Skeletal muscle tissue (tissue), 4 donors: ENCODE measurements around the gene USP36. TPM values are rescaled to one million over a fixed set of nuclear protein-coding genes. Genes with fewer than 3 reads are reported as not detected.

Experiments
- H3K27ac ChIP-seq: one replicate; pipeline ENCODE4 v1.7.0; 2013; ENCODE audit warnings: mild to moderate bottlenecking, low read depth, low read length, inconsistent platforms
- H3K27me3 ChIP-seq, 3 donors: one replicate each; pipeline ENCODE4 v1.7.0; 2013; ENCODE audit warnings: low read length in 3 of 3; ENCODE audit not compliant: control insufficient read depth in 3 of 3, insufficient read depth in 3 of 3
- H3K36me3 ChIP-seq, 3 donors: one replicate each; pipeline ENCODE4 v1.7.0; 2013; ENCODE audit warnings: low read length in 3 of 3; ENCODE audit not compliant: control insufficient read depth in 3 of 3, insufficient read depth in 3 of 3
- H3K4me1 ChIP-seq, 3 donors: one replicate each; pipeline ENCODE4 v1.7.0; 2013; ENCODE audit warnings: low read length in 3 of 3, mild to moderate bottlenecking in 3 of 3; ENCODE audit not compliant: control insufficient read depth in 3 of 3, insufficient read depth in 3 of 3
- H3K4me3 ChIP-seq, 3 donors: one replicate each; pipeline ENCODE4 v1.7.0; 2013; ENCODE audit warnings: low read length in 3 of 3
- H3K9ac ChIP-seq, 3 donors: one replicate each; pipeline ENCODE4 v1.7.0; 2013; ENCODE audit warnings: low read length in 3 of 3, mild to moderate bottlenecking in 3 of 3, moderate library complexity in 2 of 3, low read depth in 1 of 3
- H3K9me3 ChIP-seq, 3 donors: one replicate each; pipeline ENCODE4 v1.7.0; 2013; ENCODE audit warnings: low read length in 3 of 3; ENCODE audit not compliant: control insufficient read depth in 3 of 3
- total RNA-seq: library from RNA; depleted of rRNA; stranded (reverse); fragments of >200 nt; gene quantifications from one replicate; pipeline ENCODE4 v1.2.3, GENCODE V29; 2014
- donor health status: Osteomylitis.

Gene USP36
- total RNA-seq, 1 donor from 2014 or later, result 25.6 TPM

- H3K4me3 ChIP-seq, result no peak overlapping the region
- H3K36me3 ChIP-seq, result peaks cover 67 to 84% (median 69%) of the 10 kb centered on the region in 3 donors
- H3K27me3 ChIP-seq, result no peaks in the 10 kb centered on the region
- H3K27ac ChIP-seq, result peak overlapping the region; percentile 37
- H3K4me1 ChIP-seq, result peaks cover 3 to 14% (median 10%) of the 10 kb centered on the region in 3 donors
- H3K9me3 ChIP-seq, result no peaks in the 10 kb centered on the region
- no peak overlapping the region for H3K9ac ChIP-seq
Observed at GRCh38 chr17:78819402-78819801, 21.2 kb downstream of the USP36 start.

- H3K36me3 ChIP-seq, result peaks cover 67 to 84% (median 69%) of the 10 kb centered on the region in 3 donors
Observed at GRCh38 chr17:78818932-78819331, 21.7 kb downstream of the USP36 start.

GRCh38 chr17:78818152-78818846 lies 22.3 kb downstream of the USP36 start:
- H3K9ac ChIP-seq, result no peak overlapping the region
- no peaks in the 10 kb centered on the region for H3K9me3 ChIP-seq
- H3K36me3 ChIP-seq, result peaks cover 66 to 84% (median 69%) of the 10 kb centered on the region in 3 donors
- H3K27ac ChIP-seq, result no peak overlapping the region
- H3K4me3 ChIP-seq, result no peak overlapping the region
- peaks cover 8 to 18% (median 13%) of the 10 kb centered on the region in 3 donors for H3K4me1 ChIP-seq
- no peaks in the 10 kb centered on the region for H3K27me3 ChIP-seq

More at GRCh38 chr17:78818932-78819331, 21.7 kb downstream of the USP36 start:
- H3K4me1 ChIP-seq, result peaks cover 3 to 14% (median 10%) of the 10 kb centered on the region in 3 donors
- peak overlapping the region; percentile 37 for H3K27ac ChIP-seq
- no peaks in the 10 kb centered on the region for H3K9me3 ChIP-seq
- H3K27me3 ChIP-seq, result no peaks in the 10 kb centered on the region
- H3K4me3 ChIP-seq, result no peak overlapping the region
- no peak overlapping the region for H3K9ac ChIP-seq

GRCh38 chr17:78817123-78817522 lies 23.5 kb downstream of the USP36 start:
- H3K9ac ChIP-seq, result no peak overlapping the region
- H3K36me3 ChIP-seq, result peaks cover 66 to 87% (median 69%) of the 10 kb centered on the region in 3 donors
- H3K4me3 ChIP-seq, result no peak overlapping the region
- peak overlapping the region; percentile 48 for H3K27ac ChIP-seq
- no peaks in the 10 kb centered on the region for H3K27me3 ChIP-seq
- no peaks in the 10 kb centered on the region for H3K9me3 ChIP-seq
- H3K4me1 ChIP-seq, result peaks cover 12 to 24% (median 17%) of the 10 kb centered on the region in 3 donors

- Histone ChIP-seq H3K27me3 (no peaks in the 10 kb centered on the region), H3K36me3 (peaks cover 66 to 89% (median 79%) of the 10 kb centered on the region in 3 donors), H3K4me3 (no peak overlapping the region), H3K4me1 (peaks cover 12 to 24% (median 17%) of the 10 kb centered on the region in 3 donors), H3K9ac (no peak overlapping the region), H3K27ac (no peak overlapping the region), H3K9me3 (no peaks in the 10 kb centered on the region)
Observed at GRCh38 chr17:78815696-78816095, 24.9 kb downstream of the USP36 start.

GRCh38 chr17:78812855-78813254 lies 27.8 kb downstream of the USP36 start:
- Histone ChIP-seq H3K4me3 (no peak overlapping the region), H3K27ac (peak overlapping the region; percentile 61), H3K4me1 (peaks cover 10 to 17% (median 13%) of the 10 kb centered on the region in 3 donors), H3K9ac (no peak overlapping the region), H3K36me3 (peaks cover 58 to 83% (median 78%) of the 10 kb centered on the region in 3 donors), H3K9me3 (no peaks in the 10 kb centered on the region), H3K27me3 (no peaks in the 10 kb centered on the region)

- Histone ChIP-seq H3K4me1 (peaks cover 4 to 7% (median 4%) of the 10 kb centered on the region in 3 donors), H3K27ac (no peak overlapping the region), H3K9me3 (no peaks in the 10 kb centered on the region), H3K9ac (no peak overlapping the region), H3K27me3 (no peaks in the 10 kb centered on the region), H3K4me3 (no peak overlapping the region), H3K36me3 (peaks cover 61 to 76% (median 75%) of the 10 kb centered on the region in 3 donors)
Observed at GRCh38 chr17:78808163-78808562, 32.5 kb downstream of the USP36 start.

- Histone ChIP-seq H3K4me1 (peaks cover 0 to 4% (median 2%) of the 10 kb centered on the region in 3 donors), H3K36me3 (peaks cover 56 to 74% (median 73%) of the 10 kb centered on the region in 3 donors), H3K9ac (no peak overlapping the region), H3K27ac (peak overlapping the region; percentile 38), H3K27me3 (no peaks in the 10 kb centered on the region), H3K4me3 (no peak overlapping the region), H3K9me3 (no peaks in the 10 kb centered on the region)
Observed at GRCh38 chr17:78806451-78806850, 34.2 kb downstream of the USP36 start.

GRCh38 chr17:78805301-78805700 lies 35.3 kb downstream of the USP36 start:
- peaks cover 0 to 4% (median 2%) of the 10 kb centered on the region in 3 donors for H3K4me1 ChIP-seq
- no peaks in the 10 kb centered on the region for H3K9me3 ChIP-seq
- H3K27me3 ChIP-seq, result no peaks in the 10 kb centered on the region
- peak overlapping the region; percentile 61 for H3K27ac ChIP-seq
- H3K9ac ChIP-seq, result no peak overlapping the region
- peaks cover 53 to 66% (median 63%) of the 10 kb centered on the region in 3 donors for H3K36me3 ChIP-seq
- no peak overlapping the region for H3K4me3 ChIP-seq

- Histone ChIP-seq H3K27ac (peak overlapping the region; percentile 61), H3K36me3 (peaks cover 52 to 62% (median 61%) of the 10 kb centered on the region in 3 donors), H3K27me3 (no peaks in the 10 kb centered on the region), H3K4me3 (no peak overlapping the region), H3K4me1 (peaks cover 0 to 4% (median 4%) of the 10 kb centered on the region in 3 donors), H3K9ac (no peak overlapping the region), H3K9me3 (no peaks in the 10 kb centered on the region)
Observed at GRCh38 chr17:78804777-78805176, 35.8 kb downstream of the USP36 start.
